HL-60 (cell line): Measurements from ENCODE around the gene EPB41L2.

Experiments
- GABPA ChIP-seq: IDR thresholded peaks from 2 replicates; pipeline ENCODE4 v1.6.1; 2012; ENCODE audit warnings: low read depth
- POLR2AphosphoS5 ChIP-seq: IDR thresholded peaks from 2 replicates; pipeline ENCODE4 v1.6.1; 2012; ENCODE audit warnings: low read depth
- SPI1 ChIP-seq: IDR thresholded peaks from 2 replicates; pipeline ENCODE4 v1.6.1; 2012; ENCODE audit warnings: low read depth, mild to moderate bottlenecking, borderline replicate concordance
- TF ChIP-seq, protein P1 (sequence below): IDR thresholded peaks from one replicate; pipeline ENCODE4 v1.5.1; 2011; ENCODE audit warnings: low read length, control low read depth, inconsistent platforms; ENCODE audit not compliant: insufficient read depth
- TF ChIP-seq, protein P2 (sequence below): IDR thresholded peaks from 2 replicates; pipeline ENCODE4 v1.6.1; 2012; ENCODE audit warnings: low read depth; ENCODE audit not compliant: insufficient replicate concordance

DNA sequence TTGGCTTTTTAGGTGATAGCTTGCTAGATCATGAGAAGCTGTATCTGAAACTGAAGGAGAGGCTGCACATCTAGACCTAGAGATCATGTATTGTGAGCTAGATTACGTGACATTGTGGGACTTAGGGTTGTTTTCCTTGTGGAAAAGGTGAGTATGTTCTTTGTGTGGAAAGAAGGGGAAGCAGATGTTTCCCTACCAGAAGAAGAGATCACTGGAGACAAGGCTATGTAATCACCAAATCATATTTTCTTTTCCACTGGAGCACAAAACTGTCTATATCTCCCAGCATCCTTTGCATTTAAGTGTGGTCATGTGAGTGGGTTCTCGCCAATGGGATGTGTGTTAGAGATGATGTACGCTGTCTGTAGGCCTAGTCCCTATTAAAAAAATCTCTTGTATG is 7.0 kb upstream of the EPB41L2 start:
- no peak for TF ChIP-seq POLR2AphosphoS5
- TF ChIP-seq, protein P1, sequence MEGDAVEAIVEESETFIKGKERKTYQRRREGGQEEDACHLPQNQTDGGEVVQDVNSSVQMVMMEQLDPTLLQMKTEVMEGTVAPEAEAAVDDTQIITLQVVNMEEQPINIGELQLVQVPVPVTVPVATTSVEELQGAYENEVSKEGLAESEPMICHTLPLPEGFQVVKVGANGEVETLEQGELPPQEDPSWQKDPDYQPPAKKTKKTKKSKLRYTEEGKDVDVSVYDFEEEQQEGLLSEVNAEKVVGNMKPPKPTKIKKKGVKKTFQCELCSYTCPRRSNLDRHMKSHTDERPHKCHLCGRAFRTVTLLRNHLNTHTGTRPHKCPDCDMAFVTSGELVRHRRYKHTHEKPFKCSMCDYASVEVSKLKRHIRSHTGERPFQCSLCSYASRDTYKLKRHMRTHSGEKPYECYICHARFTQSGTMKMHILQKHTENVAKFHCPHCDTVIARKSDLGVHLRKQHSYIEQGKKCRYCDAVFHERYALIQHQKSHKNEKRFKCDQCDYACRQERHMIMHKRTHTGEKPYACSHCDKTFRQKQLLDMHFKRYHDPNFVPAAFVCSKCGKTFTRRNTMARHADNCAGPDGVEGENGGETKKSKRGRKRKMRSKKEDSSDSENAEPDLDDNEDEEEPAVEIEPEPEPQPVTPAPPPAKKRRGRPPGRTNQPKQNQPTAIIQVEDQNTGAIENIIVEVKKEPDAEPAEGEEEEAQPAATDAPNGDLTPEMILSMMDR = no peak
- no peak for TF ChIP-seq GABPA
- TF ChIP-seq, protein P2, sequence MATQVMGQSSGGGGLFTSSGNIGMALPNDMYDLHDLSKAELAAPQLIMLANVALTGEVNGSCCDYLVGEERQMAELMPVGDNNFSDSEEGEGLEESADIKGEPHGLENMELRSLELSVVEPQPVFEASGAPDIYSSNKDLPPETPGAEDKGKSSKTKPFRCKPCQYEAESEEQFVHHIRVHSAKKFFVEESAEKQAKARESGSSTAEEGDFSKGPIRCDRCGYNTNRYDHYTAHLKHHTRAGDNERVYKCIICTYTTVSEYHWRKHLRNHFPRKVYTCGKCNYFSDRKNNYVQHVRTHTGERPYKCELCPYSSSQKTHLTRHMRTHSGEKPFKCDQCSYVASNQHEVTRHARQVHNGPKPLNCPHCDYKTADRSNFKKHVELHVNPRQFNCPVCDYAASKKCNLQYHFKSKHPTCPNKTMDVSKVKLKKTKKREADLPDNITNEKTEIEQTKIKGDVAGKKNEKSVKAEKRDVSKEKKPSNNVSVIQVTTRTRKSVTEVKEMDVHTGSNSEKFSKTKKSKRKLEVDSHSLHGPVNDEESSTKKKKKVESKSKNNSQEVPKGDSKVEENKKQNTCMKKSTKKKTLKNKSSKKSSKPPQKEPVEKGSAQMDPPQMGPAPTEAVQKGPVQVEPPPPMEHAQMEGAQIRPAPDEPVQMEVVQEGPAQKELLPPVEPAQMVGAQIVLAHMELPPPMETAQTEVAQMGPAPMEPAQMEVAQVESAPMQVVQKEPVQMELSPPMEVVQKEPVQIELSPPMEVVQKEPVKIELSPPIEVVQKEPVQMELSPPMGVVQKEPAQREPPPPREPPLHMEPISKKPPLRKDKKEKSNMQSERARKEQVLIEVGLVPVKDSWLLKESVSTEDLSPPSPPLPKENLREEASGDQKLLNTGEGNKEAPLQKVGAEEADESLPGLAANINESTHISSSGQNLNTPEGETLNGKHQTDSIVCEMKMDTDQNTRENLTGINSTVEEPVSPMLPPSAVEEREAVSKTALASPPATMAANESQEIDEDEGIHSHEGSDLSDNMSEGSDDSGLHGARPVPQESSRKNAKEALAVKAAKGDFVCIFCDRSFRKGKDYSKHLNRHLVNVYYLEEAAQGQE = no peak
- no peak for TF ChIP-seq SPI1
